Measurements from ENCODE around the gene IPO8. TPM values are rescaled to one million over a fixed set of nuclear protein-coding genes. Genes with fewer than 3 reads are reported as not detected.

IPO8 gene
- total RNA-seq, 2 donors from 2014 or later = 39.4 to 80.0 TPM

DNA sequence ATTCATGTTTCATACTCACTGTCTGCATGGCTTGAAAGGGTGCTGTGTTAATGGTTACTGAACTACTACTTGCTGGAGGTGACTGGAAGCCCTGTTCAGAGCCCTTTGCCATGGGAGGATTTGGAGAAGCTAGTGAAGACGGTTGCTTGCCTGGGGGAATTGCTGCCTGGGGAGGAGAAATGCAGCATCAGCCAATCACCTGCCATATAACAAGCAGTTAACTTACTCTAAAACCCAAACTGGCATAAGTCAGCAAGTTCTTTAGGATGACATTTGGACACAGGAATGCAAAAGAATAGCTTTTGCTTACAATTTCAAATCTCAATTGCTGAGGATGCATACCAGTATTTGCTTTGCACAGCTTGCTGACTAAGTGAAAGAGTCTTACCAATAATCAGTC, 23.4 kb upstream of the IPO8 start:
- H3K9me3 ChIP-seq (ENCODE audit: control insufficient read depth, low read length) = no peaks in the 10 kb centered on the region
- H3K27ac ChIP-seq (ENCODE audit: low read depth, low read length) = no peak overlapping the region
- Mint-ChIP-seq H3K27me3 (ENCODE audit: insufficient read depth) (no peaks in the 10 kb centered on the region), H3K9me3 (no peaks in the 10 kb centered on the region), H3K4me1 (peaks cover 2% of the 10 kb centered on the region), H3K4me3 (no peak overlapping the region), H3K27ac (no peak overlapping the region), H3K36me3 (ENCODE audit: low read depth) (peaks cover 79% of the 10 kb centered on the region)
- H3K4me1 ChIP-seq (ENCODE audit: control insufficient read depth, insufficient read depth, low read length) = no peaks in the 10 kb centered on the region
- H3K9ac ChIP-seq (ENCODE audit: extremely low read depth, low read length, poor library complexity, severe bottlenecking) = no peak overlapping the region
- TF ChIP-seq, protein P1, sequence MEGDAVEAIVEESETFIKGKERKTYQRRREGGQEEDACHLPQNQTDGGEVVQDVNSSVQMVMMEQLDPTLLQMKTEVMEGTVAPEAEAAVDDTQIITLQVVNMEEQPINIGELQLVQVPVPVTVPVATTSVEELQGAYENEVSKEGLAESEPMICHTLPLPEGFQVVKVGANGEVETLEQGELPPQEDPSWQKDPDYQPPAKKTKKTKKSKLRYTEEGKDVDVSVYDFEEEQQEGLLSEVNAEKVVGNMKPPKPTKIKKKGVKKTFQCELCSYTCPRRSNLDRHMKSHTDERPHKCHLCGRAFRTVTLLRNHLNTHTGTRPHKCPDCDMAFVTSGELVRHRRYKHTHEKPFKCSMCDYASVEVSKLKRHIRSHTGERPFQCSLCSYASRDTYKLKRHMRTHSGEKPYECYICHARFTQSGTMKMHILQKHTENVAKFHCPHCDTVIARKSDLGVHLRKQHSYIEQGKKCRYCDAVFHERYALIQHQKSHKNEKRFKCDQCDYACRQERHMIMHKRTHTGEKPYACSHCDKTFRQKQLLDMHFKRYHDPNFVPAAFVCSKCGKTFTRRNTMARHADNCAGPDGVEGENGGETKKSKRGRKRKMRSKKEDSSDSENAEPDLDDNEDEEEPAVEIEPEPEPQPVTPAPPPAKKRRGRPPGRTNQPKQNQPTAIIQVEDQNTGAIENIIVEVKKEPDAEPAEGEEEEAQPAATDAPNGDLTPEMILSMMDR (conservative IDR thresholded peaks at IDR 0.05) = no peak
- no peak overlapping the region for H3K4me3 ChIP-seq (ENCODE audit: low read length)
- 83% methylated on average over 1 of the region's 1 CpG; no CpG with 5 or more reads in 1 of the 2 experiments for WGBS, 2 experiments (ENCODE audit: insufficient coverage in 1 of 2, insufficient read length in 1 of 2)
- H3K27me3 ChIP-seq (ENCODE audit: control insufficient read depth, insufficient read depth, low read length, poor library complexity, severe bottlenecking) = no peaks in the 10 kb centered on the region
- peaks cover 90% of the 10 kb centered on the region for H3K36me3 ChIP-seq (ENCODE audit: control insufficient read depth, insufficient read depth, low read length)
- DNase-seq = no peak

DNA sequence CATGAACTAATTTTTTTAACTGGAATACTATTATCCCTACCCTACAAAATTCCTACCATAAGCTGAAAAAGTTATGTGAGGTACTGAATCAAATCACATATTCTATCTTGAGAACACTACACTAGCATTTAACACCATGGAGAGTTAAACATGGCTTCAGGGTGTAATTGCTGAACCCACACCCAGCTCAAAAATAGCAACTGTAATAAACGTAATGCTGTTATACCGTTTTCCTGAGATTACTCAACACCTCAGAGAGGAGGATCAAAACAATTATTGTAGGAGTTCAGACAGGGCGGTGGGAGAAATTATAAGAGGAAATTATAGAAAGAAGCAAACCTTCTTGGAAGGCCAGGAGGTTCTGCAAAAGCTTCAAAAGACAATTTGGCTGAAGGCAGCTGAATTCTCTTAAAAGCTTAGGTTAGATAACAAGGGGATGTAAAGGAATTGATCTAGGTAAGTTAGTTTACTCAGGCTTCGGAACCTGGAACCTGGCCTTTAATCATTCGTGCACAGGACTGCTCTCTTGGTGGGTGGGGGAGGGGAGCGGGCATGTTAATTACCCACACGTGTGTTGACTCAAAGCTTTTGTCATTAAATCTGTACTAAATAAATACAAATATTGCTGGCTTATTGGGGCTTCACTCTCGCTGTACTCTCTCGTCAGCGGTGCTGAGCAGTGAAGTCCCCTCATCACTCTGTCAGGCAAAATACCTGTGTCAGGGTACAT, 12.1 kb upstream of the IPO8 start:
- Histone ChIP-seq H3K9me3 (ENCODE audit: control insufficient read depth, low read length) (peaks cover 9% of the 10 kb centered on the region), H3K36me3 (ENCODE audit: control insufficient read depth, insufficient read depth, low read length) (peaks cover 39% of the 10 kb centered on the region), H3K4me1 (ENCODE audit: control insufficient read depth, insufficient read depth, low read length) (no peaks in the 10 kb centered on the region), H3K27ac (ENCODE audit: low read depth, low read length) (no peak overlapping the region), H3K9ac (ENCODE audit: extremely low read depth, low read length, poor library complexity, severe bottlenecking) (no peak overlapping the region), H3K27me3 (ENCODE audit: control insufficient read depth, insufficient read depth, low read length, poor library complexity, severe bottlenecking) (no peaks in the 10 kb centered on the region), H3K4me3 (ENCODE audit: low read length) (no peak overlapping the region)
- Mint-ChIP-seq H3K9me3 (peaks cover 20% of the 10 kb centered on the region), H3K27ac (no peak overlapping the region), H3K27me3 (ENCODE audit: insufficient read depth) (no peaks in the 10 kb centered on the region), H3K36me3 (ENCODE audit: low read depth) (peaks cover 50% of the 10 kb centered on the region), H3K4me3 (no peak overlapping the region), H3K4me1 (no peaks in the 10 kb centered on the region)
- DNase-seq = no peak
- TF ChIP-seq, protein P1 (conservative IDR thresholded peaks at IDR 0.05) = no peak
- 92 to 100% methylated on average over 5 to 10 of the region's 10 CpGs for WGBS, 2 experiments (ENCODE audit: insufficient coverage in 1 of 2, insufficient read length in 1 of 2)

DNA sequence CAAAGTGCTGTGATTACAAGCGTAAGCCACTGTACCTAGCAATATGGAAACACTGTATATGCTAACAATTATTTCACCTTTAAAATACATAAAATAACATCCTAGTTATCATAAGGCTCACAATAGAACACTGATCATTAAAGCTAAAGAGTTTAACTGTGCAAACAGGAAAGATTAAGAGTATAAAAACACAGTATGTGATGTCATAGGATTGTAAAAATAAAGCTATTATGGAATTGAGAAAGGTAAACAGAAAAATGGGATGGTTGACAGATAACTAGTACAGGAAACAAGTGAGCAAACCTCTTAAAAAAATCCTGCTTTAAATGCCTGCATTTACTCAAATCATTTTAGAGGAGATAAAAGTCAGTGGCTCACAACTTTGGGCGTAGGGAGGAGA, 10.8 kb upstream of the IPO8 start:
- no peak overlapping the region for H3K27ac Mint-ChIP-seq
- 93 to 100% methylated on average over 1 to 2 of the region's 2 CpGs for WGBS, 2 experiments (ENCODE audit: insufficient coverage in 1 of 2, insufficient read length in 1 of 2)

More for the DNA sequence above, 10.8 kb upstream of the IPO8 start:
- TF ChIP-seq, protein P1 (conservative IDR thresholded peaks at IDR 0.05) = no peak
- Histone ChIP-seq H3K36me3 (ENCODE audit: control insufficient read depth, insufficient read depth, low read length) (peaks cover 29% of the 10 kb centered on the region), H3K9me3 (ENCODE audit: control insufficient read depth, low read length) (peaks cover 9% of the 10 kb centered on the region), H3K4me1 (ENCODE audit: control insufficient read depth, insufficient read depth, low read length) (no peaks in the 10 kb centered on the region), H3K27ac (ENCODE audit: low read depth, low read length) (no peak overlapping the region), H3K9ac (ENCODE audit: extremely low read depth, low read length, poor library complexity, severe bottlenecking) (no peak overlapping the region), H3K27me3 (ENCODE audit: control insufficient read depth, insufficient read depth, low read length, poor library complexity, severe bottlenecking) (no peaks in the 10 kb centered on the region), H3K4me3 (ENCODE audit: low read length) (no peak overlapping the region)
- Mint-ChIP-seq H3K9me3 (peaks cover 20% of the 10 kb centered on the region), H3K4me1 (no peaks in the 10 kb centered on the region), H3K36me3 (ENCODE audit: low read depth) (peaks cover 43% of the 10 kb centered on the region), H3K4me3 (no peak overlapping the region), H3K27me3 (ENCODE audit: insufficient read depth) (no peaks in the 10 kb centered on the region)
- no peak for DNase-seq

All from endodermal cell (in vitro differentiated cells).